Measurements from ENCODE around the gene ADAT1.
A peak's percentile ranks its signal among the peaks of the same experiment; 100 is the strongest.

ADAT1 gene

DNA sequence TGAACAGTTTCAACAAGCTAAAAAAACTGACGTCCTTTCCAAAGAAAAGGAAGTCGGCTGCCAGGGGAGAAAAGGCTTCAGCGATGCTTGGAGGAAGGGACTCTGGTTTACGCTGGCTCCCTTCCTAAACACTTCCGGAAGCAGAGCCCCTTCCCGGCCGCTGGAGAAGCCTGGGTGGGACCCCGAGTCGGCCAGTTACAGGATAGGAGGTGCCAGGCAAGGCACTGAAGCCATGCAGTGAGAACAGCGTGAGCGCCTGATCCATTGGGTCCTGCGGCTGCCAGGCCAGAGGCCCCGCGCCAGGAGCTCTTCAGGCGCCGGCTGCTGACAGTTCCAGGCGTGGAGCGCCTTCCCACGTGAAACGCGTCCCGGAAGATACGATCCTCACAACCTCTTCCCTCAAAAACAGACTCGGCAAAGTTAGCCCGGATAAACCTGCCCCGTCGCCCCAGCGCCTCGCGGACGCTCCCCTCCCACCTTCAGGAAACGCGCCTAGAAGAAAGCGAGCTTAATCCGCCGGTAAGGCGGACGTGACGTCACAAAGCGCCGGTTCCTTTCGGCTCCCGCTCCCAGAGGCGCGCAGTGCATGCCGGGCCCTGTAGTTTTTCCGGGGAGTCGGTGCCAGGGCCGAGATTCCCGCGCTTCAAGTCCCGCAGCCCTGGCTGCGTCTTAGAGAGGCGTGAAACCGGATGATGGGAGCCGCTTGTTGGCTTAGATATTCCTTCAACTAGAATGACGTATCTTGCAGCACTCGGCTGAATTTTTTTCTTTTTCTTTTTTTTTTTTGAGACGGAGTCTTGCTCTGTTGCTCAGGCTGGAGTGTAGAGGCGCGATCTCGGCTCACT is at the start of gene ADAT1:
Gene ADAT1 (minus strand): TSS at position 521 of the 845 bp plus-strand sequence. CDS start 2,482 bp downstream, outside the sequence.
- peak; percentile 97 for DNase-seq (ENCODE audit: low spot score)

DNA sequence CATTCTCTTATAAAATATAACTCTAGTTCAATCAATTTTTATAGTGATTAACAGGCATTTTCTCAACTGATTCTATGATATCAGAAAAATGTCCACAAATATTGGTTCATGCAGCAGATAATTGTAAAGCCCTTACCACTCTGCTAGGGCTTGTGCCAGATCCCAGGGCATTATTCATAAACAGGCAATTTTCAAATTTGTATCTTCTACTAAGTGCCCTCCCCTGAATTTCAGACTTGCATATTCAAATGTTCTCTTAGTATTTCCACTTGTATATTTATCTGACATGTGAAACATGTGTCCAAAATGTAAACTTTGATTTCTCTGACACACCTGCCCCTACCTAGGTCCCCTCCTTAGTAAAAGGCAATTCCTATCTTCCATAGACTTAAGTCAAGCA is 44.4 kb upstream of the ADAT1 start:
- DNase-seq (ENCODE audit: low spot score): no peak

DNA sequence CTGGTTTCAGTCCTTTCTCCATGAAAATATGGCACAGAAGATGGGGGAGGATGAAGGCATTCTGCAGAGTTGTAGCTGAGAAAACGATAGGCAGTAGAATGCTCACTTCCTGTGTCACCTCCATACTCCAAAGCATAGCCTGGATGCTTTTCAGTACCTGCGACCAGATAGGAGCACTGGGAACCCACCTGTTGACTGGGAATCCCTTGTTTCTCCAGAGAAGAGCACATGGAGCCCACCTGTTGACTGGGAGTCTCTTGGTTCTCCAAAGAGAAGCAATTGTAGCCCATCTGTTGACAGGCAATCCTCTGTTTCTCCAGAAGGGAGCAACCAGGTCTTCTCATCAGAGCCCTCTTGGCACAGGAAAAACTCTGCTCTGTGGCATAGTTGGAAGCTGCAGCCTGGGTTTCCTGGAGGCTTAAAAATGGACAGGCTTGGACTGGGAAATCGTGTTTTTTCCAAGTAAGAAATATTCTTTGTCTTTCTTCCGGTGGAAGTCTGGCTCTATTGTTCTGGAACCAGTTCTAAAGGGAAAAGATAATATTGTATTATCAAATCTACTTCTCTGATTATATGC is 37.7 kb upstream of the ADAT1 start:
- DNase-seq (ENCODE audit: low spot score): no peak

GRCh38 chr16:75660321-75660720 is 37.2 kb upstream of the ADAT1 start:
- no peak for DNase-seq (ENCODE audit: low spot score)

DNA sequence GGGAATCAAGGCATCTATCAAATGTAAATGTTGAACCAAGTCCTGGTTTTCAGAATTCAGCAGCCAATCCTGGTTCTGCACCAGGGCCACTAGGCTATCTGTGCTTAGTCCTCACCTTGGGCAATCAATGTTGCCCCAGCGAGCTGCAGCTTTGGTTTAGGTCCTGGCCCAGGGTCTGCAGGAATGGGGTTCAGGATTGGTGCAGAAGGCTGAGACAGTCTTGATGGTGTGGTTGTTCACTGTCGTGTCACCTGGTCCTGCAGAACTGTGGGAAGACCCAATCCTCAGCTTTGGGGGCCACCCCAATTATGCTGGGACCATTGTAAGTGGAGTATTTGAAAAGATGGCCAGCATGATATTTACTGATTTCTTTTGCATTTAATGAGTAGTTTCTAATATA is 35.1 kb upstream of the ADAT1 start:
- DNase-seq (ENCODE audit: low spot score): no peak

DNA sequence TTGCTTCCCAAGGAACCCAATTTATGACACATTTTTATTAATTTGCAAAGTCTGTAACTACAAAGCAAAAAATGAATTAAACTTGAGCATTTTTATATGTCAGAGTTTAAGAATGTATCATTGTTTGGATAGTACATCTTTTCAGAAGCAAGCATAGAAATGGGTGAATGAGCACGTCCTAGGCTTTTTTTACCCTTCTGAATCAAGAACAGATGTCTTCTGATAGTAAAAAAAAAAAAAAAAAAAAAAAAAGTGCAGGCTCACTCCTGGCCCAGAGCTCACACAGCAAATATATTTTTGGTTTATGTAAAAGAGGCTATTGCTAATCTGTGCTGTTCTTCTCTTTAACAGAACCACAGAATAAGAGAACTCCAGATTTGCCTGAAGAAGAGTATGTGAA is 30.8 kb upstream of the ADAT1 start:
- peak; percentile 60 for DNase-seq (ENCODE audit: low spot score)

GRCh38 chr16:75648265-75649076 is 25.4 kb upstream of the ADAT1 start:
- peak; percentile 89 for DNase-seq (ENCODE audit: low spot score)

DNA sequence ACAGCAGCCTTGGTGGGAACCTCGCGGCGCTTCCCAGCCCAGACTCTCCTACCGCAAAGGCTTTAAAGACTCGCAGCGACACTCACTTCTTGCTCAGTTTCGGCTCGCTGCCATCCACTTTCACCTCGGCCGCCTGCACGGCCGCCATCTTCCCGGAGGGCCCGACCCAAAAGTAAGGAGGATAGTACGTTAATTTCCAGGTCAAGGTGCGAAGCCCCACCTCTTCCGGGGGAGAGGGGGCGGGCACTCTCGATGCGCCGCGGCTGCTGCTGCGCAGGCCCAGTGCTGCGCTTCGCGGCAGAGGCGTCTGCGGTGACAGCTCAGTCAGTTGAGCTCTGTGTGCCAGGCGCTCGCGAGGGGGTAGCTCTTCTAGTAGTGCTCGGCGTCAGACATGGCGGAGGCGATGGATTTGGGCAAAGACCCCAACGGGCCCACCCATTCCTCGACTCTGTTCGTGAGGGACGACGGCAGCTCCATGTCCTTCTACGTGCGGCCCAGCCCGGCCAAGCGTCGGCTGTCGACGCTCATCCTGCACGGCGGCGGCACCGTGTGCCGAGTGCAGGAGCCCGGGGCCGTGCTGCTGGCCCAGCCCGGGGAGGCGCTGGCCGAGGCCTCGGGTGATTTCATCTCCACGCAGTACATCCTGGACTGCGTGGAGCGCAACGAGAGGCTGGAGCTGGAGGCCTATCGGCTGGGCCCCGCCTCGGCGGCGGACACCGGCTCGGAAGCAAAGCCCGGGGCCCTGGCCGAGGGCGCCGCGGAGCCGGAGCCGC is 24.6 kb upstream of the ADAT1 start, which contains the start of the genes KARS1 and TERF2IP:
Gene KARS1 (minus strand): TSS at position 174 of the 773 bp plus-strand sequence. CDS start 26 bp downstream, at position 148.
Gene TERF2IP (plus strand): TSS at position 282 of the 773 bp plus-strand sequence. CDS start 110 bp downstream, at position 392.
- DNase-seq (ENCODE audit: low spot score): peak; percentile 95

DNA sequence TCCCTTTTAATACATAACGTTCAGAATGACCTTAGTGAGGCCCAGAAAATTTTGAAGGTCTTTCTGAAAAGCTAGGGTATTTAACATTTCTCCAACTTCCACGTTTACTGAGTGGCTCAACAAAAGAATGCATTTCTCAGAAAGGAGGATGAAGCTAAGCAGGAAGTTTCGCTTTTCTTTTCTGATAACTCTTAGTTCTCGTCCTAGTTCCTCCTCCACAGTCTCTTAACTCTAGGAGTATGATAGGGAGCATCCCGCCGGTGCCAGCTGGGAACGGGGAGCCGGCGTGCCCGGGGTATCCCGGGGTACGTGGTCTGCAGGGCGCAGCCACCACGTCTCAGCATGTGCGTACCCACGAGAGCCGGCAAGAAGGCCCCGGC is 24.0 kb upstream of the ADAT1 start:
- DNase-seq (ENCODE audit: low spot score): peak; percentile 25

DNA sequence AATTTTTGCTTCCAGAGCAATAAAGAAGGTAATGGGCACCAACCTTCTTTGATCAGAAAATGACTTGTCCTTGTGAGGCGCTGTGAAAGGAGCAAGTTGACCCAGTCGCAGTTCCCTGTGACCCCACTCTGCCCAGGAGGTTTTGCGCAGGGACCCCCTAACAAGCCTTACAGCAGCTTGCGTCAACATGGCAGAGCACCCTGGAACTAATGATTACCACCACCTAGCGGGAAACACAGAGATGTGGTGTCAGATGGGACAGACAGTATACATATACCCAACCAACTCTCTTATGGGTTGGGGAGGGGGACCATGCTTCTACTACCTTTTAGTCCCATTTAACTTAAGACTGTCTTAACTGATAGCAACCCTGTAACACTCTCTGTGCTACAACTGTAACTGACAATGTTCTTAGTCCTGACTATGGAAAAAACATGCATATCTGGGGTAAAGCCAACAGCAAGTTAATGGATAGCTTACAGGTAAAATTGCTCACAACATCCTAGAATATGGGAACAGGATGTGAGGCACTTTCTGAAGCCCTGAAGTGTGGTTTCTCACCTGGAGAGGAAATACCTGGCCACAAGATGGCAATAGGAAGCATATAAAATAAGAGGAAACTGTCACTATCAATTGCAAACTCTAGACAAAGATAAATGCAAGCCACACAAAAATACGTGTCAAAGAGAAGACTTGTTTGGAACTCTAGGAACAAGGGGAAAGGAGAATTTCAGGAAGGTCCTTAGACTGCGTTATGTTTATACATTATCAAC is 21.3 kb upstream of the ADAT1 start:
- no peak for DNase-seq (ENCODE audit: low spot score)

DNA sequence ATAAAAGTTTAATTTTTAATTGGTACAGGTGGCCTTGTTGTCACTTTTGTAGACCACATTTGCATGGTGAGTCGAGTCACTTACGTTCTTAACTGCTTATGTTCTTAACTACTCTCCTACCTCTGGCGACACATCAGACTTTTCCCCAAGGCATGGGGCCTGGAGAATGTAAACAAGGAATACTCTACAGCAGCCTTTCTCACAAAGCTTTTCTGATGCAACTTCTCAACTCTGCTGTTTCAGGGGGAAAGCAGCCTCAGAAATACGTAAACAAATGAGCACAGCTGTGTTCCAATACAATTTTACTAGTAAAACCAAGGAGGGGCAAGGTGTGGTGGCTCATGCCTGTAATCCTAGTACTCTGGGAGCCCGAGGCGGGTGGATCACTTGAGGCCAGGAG is 17.5 kb upstream of the ADAT1 start:
- no peak for DNase-seq (ENCODE audit: low spot score)

- DNase-seq (ENCODE audit: low spot score): no peak
Measured at GRCh38 chr16:75635036-75635435, 12.0 kb upstream of the ADAT1 start.

DNA sequence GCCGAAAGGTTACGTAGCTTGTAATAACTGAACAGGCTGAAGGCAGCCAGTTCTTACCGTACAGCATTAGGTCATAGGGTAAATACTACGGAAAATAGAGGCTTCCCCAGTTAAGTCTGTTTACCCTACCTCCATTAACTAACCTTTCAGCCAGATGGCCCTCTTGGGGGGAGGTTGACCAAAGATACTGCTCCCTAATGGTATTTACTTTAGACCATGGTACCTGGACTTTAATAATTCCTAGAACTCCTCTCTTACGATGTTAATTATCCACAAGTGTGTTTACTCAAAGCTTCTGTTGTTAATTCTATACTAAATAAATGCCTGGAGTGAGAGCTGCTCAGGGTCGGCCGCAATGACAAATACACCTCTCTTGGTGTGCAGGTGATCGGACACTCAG is 9.8 kb upstream of the ADAT1 start:
- DNase-seq (ENCODE audit: low spot score): no peak

- DNase-seq (ENCODE audit: low spot score): no peak
Measured at GRCh38 chr16:75630052-75630451, 7.0 kb upstream of the ADAT1 start.

DNA sequence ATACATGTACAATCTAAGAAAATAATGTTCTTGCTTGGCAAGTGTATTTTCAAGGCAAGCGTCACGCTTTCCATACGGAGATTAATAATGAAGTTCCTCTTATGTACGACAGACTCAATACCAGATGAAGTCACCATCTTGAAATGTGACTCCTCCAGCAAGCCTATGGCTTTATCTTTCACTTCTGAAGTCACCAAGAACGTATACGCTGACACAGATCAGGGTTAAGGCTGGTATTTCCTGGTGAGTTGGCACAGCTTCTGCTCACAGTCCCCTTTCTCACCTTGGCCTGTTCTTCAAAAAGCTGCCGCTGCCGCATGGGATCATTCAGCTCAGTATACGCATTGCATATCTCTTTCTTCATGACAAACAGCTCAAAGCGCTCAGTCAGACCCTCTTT is 6.1 kb upstream of the ADAT1 start:
- no peak for DNase-seq (ENCODE audit: low spot score)

DNA sequence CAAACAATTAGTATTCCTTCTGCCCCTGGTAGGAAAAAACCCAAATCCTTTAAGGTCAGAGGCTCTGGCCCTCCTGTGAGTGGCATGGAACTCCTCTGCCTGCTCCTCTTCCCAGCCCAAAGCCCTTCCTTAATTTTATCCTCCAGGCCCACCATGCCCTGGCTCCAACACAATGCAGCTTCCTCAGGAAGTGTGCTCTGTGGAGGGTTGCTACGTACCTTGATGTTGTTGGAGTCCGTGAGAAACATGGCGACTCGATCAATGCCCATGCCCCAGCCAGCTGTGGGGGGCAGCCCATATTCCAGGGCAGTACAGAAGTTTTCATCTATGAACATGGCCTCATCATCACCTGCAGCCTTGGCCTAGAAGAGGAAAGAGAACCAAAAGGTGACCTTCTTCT is 5.3 kb upstream of the ADAT1 start:
- no peak for DNase-seq (ENCODE audit: low spot score)

DNA sequence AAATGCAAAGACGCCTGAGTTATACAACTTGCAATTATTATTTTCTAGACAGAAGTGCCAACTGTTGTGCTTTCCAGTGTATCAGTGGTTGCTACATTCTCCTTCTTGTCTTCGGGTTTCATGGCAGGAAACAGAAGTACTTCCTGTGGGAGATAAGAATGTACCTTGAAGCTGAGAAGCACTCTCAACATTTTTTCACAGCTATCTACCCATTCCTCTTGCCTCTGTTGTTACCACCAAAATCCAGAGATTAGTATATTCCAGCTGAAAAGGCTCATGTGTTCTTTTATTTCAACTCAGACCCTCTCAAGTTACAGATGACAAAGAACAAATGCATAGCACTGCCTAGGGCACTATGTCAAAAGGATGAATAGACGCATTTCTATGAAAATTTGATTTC is 4.8 kb upstream of the ADAT1 start:
- DNase-seq (ENCODE audit: low spot score): no peak

DNA sequence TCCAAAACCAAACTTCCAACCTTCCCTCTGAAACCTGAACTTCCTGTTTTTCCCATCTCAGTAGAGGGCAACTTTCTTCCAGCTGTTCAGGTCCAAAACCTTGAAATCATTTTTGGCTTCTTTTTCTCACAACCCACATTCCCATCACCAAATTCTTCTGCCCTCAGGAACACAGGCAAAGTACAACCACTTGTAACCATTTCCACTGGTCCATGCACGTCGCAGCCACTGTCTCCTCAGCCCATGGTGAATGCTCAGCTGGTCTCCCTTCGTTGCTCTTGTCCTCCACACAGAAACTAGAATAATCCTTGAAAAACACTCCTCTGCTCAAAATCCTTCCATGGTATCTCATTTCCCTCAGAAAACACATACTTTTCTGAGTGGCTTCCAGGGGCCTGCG is 3.7 kb upstream of the ADAT1 start:
- no peak for DNase-seq (ENCODE audit: low spot score)

DNA sequence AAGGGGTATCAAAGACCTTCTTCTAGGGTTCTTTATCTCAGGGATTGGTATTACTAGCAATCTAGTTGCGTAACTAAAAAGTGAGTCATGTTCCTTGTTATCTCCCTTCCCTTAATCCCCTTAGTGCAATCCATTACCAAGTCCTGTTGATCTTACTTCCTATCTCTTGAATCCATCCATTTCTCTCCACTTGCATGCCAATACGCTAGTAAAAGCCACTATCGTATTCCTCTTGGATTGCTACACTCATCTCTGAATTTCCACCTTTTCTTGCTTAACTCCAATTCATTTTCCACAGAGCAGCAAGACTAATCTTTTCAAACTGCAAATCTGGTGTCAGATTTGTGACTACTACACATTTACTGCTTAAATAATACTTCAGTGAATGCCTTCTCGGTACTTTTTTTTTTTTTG is 1.8 kb upstream of the ADAT1 start:
- DNase-seq (ENCODE audit: low spot score): no peak

DNA sequence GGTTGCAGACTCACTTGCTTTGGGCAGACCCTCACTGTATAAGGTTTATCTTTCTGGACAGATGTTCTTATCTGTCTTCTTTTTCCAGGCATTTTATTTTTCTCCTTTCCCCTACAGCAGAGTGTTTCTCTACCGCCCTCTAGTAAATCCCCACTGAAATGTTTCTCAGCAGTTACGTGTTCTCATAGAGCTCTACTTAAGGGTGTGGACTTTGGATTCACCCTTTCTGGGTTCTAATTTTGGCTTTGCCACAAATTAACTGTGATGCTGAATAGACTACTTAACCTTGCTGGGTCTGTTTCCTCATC is 2.0 kb downstream of the ADAT1 start:
- DNase-seq (ENCODE audit: low spot score): peak; percentile 87

Measured in hematopoietic multipotent progenitor cell treated with erythropoietin and hydrocortisone succinate and interleukin-3 and kit ligand, for 15 days (in vitro differentiated cells).